ENCODE data around the gene SALL2. TPM values are rescaled to one million over a fixed set of nuclear protein-coding genes. Genes with fewer than 3 reads are reported as not detected.

The SALL2 gene
- total RNA-seq, 1 experiment from 2014 or later = 0.47 TPM

DNA sequence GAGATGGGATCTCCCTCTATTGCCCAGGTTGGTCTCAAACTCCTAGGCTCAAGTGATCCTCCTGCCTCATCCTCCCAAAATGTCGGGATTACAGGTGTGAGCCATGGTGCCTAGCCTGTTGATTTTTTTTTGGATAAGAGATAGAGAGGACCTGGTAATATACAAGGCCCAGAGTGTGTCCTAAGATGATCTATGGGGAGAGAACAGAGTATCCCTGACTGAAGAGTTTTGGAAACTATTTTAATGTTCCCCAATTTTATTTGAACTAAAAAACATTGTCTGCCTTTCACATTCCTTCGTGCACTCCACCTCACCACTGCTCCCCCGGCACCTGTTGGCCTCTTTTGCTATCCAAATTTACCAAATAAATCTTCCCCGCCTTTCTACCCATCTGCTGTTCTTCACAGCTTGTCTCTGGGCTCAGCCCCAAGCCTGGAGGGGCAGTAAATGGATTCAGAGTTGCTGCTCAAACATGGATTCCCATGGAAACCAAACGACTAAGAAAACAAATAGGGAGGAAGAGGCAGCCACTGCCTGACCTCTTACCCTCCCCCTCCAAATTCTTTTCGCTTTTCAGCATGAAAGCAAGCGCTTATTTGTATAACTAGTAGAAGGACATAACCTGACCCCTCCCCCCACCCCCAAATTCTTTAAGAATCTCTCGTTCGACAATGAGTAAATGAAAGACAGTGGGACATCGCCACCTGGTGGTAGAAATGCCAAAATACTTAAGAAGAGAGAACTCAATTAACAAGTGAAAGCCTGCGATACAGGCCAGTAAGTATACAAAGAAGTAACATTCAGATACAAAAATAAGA is 31.1 kb upstream of the SALL2 start:
- ChIA-PET POLR2A (interaction anchor here (1.0 kb wide), 1 partner anchor 59 kb away, joined by 3 read pairs; no protein-coding TSS in a partner anchor), CTCF (interaction anchor here (0.6 to 3.8 kb wide), 6 partner anchors 11 to 543 kb away, joined by 3 to 36 read pairs (median 4); partner anchors contain the start of gene METTL3), RAD21 (ENCODE audit: low non-redundant PET in 1 of 2, low total read pairs in 2 of 2, uncharacterized antibody in 2 of 2, unreplicated experiment in 2 of 2) (no interaction called here)
- intact Hi-C loops (cut with micrococcal nuclease) = loop anchor here (1.0 to 10.0 kb wide), 2 partner anchors 59 to 542 kb away; no protein-coding TSS in a partner anchor
- Histone ChIP-seq H3K27me3 (ENCODE audit: insufficient read depth, low read length) (no peaks in the 10 kb centered on the region), H2AFZ (ENCODE audit: low read depth, low read length, poor library complexity, severe bottlenecking) (peak overlapping the region; percentile 99), H3K4me3 (replicated peaks in 1 of 2; ENCODE audit: low read depth in 1 of 2, low read length in 2 of 2) (peak overlapping the region; percentile 10 to 47), H3K36me3 (ENCODE audit: control insufficient read depth in 1 of 2, insufficient read depth in 2 of 2, low read length in 2 of 2) (no peaks in the 10 kb centered on the region), H3K27ac (ENCODE audit: low read depth, low read length) (no peak overlapping the region), H4K20me1 (ENCODE audit: insufficient read depth) (no peaks in the 10 kb centered on the region), H3K9me3 (ENCODE audit: control insufficient read depth in 1 of 2, insufficient read depth in 1 of 2, low read depth in 1 of 2, low read length in 2 of 2) (no peaks in the 10 kb centered on the region), H3K4me2 (ENCODE audit: low read length) (peak overlapping the region; percentile 71), H3K9me2 (ENCODE audit: insufficient read depth) (no peaks in the 10 kb centered on the region), H3K79me2 (ENCODE audit: insufficient read depth, low read length) (no peaks in the 10 kb centered on the region), H3K4me1 (ENCODE audit: control insufficient read depth in 1 of 2, insufficient read depth in 2 of 2, low read length in 2 of 2) (peaks cover 5 to 9% of the 10 kb centered on the region in 2 experiments; a peak in 3 of 4 replicates), H3K9ac (ENCODE audit: low read length) (no peak overlapping the region)
- peak; percentile 83 for DNase-seq (ENCODE audit: low read depth, low spot score)
- ATAC-seq = peak; percentile 87
- TF ChIP-seq, protein P1, sequence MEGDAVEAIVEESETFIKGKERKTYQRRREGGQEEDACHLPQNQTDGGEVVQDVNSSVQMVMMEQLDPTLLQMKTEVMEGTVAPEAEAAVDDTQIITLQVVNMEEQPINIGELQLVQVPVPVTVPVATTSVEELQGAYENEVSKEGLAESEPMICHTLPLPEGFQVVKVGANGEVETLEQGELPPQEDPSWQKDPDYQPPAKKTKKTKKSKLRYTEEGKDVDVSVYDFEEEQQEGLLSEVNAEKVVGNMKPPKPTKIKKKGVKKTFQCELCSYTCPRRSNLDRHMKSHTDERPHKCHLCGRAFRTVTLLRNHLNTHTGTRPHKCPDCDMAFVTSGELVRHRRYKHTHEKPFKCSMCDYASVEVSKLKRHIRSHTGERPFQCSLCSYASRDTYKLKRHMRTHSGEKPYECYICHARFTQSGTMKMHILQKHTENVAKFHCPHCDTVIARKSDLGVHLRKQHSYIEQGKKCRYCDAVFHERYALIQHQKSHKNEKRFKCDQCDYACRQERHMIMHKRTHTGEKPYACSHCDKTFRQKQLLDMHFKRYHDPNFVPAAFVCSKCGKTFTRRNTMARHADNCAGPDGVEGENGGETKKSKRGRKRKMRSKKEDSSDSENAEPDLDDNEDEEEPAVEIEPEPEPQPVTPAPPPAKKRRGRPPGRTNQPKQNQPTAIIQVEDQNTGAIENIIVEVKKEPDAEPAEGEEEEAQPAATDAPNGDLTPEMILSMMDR (IDR thresholded peaks at IDR 0.05 in 2 of 3, conservative IDR thresholded peaks at IDR 0.05 in 1 of 3; ENCODE audit: borderline replicate concordance in 1 of 3, insufficient read depth in 1 of 3, low read depth in 2 of 3, low read length in 2 of 3) = peak; percentile 56 to 90 (median 74); a peak in 5 of 6 replicates
- TF ChIP-seq ZFX (IDR thresholded peaks at IDR 0.05) = no peak
- TF ChIP-seq RAD21 (IDR thresholded peaks at IDR 0.05; ENCODE audit: low read depth) = peak; percentile 77
- no peak for TF ChIP-seq YY1 (IDR thresholded peaks at IDR 0.05; ENCODE audit: extremely low read depth, insufficient replicate concordance, low read depth, low read length)
- BruUV-seq (replicated peaks) = no TSS peak

All from HCT116 (cell line).